HG03442 (cell line): ENCODE data around the gene LMF1.
"Not testable (repeated sequence)": the region's sequence is repeated elsewhere in the genome, so short reads cannot be mapped to it uniquely, and the experiment has no call there.

Experiments used
- ATAC-seq: cut with Tn5 transposase; IDR thresholded peaks from one replicate; pipeline ENCODE4 v1.9.1; 2021; ENCODE audit warnings: mild to moderate bottlenecking, moderate library complexity; ENCODE audit not compliant: unreplicated experiment

Gene LMF1

DNA sequence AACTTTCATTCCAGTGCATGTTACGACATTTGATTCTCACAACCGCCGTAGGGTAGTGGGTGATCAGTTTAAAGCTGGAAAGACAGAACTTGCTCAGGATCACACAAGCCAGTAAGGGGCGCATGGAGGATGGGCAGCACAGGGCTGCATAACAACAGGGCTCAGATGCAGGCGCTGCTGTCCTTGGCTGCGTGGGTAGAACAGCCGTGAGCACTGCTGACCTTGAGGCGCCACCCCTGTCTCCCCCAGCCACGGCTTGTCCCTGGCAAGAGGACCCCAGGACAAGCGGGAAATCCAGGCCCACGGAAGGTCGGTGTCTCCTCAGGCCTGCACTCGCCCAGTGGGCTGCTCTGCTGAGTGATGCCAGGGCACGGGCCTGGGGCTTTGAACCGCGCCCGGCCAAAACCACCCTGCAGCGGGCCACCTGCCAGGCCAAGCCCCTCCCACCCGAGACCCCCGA, 84.7 kb downstream of the LMF1 start:
- no peak for ATAC-seq

DNA sequence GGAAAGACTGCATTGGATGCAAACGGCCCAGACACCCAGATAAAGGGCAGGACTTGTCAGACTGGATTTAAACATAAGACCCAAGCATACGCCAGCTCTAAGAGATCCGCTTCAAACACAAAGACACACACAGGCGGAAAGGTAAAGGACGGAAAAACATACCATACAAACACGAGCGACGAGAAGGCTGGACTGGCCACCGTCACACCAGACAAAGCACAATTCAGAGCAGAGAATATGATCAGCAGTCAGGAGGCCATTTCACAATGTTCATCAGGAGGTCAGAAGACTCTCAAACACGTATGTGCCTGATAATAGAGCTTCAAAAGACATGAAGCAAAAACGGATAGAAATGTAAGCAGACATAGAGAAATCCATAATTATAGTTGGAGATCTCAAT, 85.4 kb downstream of the LMF1 start:
- ATAC-seq, result no peak

DNA sequence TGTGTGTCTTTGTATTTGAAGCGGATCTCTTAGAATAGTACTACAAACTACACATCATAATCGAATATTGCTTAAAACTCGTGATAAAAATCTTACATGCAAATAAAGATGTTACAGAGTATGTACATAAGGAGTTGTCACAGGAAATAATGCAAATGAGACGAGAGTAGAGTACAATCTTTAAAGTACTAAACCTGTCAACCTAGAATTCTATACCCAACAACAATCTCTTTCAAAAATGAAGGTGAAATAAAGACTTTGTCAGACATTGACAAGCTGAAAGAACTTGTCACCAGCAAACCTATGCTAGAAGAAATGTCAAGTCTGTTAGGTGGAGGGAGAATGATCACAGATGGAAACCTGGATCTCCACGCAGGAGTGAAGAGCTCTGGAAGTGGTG, 86.6 kb downstream of the LMF1 start:
- no peak for ATAC-seq

DNA sequence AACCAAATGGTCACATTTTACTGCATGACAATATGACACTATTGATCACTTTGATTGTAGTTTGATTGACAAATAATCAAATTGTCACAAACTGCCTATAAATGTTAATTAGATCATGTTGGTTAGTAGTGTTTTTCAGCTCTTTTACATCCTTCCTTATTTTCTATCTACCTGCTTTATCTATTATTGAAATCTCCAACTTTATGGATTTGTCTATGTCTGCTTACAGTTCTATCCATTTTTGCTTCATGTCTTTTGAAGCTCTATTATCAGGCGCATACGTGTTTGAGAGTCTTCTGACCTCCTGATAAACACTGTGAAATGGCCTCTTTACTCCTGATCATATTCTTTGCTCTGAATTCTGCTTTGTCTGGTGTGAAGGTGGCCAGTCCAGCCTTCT, 87.0 kb downstream of the LMF1 start:
- no peak for ATAC-seq

DNA sequence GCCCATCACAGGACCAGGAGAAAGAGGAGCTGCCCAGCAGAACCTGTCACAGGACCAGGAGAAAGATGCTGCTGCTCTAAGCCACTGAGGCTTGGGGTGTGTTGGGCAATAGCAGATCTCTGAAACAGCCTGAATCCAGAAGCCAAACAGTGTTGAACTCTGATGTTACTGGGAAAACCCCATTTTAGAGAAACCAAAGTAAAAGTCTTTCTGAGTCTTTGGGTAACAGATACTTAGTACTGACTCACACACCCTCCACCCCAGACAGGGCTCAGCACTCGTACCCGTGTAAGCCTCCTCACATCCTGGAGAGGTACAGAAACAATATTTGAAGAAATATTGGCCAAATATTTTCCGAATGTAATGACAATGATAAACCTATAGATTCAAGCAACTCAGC, 87.4 kb downstream of the LMF1 start:
- no peak for ATAC-seq

DNA sequence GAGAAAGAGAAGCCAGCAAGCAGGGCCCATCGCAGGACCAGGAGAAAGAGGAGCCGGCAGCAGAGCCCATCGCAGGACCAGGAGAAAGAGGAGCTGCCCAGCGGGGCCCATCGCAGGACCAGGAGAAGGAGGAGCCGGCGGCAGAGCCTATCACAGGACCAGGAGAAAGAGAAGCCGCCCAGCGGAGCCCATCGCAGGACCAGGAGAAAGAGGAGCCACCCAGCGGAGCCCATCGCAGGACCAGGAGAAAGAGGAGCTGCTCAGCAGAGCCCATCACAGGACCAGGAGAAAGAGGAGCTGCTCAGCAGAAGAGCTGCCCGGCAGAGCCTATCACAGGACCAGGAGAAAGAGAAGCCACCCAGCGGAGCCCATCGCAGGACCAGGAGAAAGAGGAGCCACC, 88.1 kb downstream of the LMF1 start:
- ATAC-seq, result not testable (repeated sequence)

DNA sequence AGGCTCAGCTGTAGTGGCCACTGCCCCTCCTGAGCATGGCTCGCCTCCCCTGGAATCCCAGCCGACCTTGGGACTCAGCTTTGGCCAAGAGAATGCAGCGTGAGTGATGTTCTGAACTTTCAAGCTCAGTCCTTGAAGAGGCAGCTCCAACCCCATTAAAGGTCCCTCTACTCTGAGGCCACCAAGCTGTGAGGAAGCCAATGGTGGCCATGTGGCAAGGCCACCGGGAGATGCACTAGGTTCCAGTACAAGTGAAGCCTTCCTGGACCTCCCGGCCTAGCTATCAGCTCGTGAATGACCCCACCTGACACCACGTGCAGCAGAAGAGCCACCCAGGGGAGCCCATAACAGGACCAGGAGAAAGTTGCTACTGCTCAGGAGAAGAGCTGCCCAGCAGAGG, 88.5 kb downstream of the LMF1 start:
- ATAC-seq, result no peak

DNA sequence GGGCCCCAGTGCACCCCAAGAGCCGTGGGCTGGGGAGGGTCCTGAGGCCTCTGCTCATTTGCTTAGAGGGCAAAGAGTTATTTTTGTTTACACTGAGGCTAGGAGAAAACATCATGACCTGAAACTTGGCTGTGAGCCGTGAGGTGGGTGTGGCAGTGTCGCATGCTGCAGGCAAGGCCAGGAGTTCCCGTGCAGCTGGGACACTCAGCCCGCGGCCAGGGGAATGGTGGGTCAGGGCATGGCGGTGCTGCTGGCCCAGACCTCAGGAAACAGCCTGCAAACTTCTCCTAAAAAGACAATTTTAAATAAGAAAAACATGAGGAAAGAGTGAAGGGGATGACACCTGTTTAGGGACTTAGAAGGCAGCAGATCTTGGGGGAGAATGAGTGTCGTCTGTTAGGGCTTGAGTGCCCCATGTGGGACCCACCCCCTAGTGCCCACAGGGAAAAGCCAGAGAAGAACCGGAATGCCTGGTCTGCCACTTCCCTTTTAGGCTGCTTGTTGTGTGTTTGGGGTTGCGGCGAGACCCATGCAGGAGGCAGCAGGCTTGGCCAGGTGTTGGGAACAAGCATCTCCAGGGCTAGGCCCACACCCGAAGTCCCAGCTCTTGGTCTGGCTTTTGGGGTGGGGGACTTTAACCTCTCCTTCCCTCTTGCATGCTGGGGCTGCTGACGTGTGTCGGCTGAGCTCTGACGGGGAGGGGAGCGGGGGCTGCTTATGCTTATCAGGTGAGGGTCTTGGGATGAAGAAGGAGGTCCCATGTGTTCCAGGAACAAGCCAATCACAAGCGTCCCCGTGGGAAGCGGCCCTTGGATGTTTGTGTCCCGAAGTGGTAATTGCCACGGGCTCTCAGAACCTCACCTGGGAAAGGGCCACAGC, 89.3 kb downstream of the LMF1 start:
- ATAC-seq, result no peak

DNA sequence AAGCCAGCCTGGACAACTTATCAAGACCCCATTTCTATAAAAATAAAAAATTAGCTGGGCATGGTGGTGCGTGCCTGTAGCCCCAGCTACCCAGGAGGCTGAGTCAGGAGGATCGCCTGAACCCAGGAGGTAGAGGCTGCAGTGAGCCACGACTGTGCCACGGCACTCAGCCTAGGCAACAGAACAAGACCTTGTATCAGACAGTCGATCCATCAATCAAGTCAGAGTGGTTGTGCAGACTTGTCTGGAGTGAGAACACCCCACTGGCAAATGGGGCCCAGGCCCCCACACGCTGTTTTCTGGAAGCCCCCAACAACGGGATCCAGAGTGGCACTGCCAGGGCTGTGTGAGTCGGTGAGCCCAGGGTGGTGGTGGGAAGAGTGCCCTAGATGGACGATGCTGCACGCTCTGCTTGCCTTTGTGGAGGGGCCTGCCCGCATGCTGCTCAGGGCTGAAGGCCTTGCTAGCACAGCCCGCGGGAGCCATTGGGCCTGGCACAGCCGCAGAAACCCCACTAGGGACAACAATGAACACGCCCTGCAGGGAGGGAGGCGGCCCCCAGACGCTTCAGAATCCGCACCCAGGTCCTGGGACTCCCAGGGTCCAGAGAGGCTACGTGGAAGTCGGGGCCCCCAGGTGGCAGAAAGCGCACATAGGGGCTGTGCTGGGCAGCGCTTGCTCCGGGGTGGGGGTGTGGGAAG, 90.2 kb downstream of the LMF1 start:
- ATAC-seq, result no peak

DNA sequence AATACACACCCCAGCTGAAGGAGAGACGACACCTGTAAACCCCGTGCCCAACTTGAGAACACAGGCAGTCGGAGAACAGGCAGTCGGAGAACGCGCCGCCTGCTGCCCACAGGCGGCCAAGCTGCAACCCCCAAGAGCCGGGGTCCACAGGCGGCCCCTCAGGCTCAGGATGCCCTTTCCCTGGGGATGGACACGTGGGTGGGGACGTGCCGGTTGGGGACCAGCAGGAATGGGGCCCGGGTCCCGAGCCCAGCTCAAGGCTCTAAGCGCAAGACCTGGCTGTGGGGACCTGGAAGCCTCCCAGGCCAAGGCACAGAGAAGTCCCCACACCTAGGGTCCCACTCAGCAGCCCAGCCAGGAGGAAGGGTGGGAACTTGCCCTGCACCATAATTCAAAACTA, 90.8 kb downstream of the LMF1 start:
- no peak for ATAC-seq

DNA sequence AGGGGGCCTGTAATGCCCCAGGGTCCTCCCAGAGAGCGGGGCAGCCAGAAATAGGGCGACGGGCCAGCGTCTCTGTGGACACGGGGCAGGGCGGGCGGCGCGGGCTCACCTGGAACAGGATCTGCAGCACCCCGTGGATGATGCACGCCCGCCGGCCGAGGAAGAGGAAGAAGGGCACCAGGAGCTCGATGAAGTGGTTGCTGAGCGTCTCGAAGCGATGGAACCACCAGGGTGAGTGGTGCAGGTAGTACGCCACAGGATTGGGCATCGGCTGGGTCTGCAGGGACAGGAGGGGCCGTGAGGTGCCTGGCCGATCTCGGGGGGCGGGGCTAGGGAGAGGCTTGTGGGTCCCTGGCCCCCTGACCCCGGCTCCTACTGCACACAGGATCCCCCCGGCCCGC, 91.3 kb downstream of the LMF1 start:
- ATAC-seq, result no peak

DNA sequence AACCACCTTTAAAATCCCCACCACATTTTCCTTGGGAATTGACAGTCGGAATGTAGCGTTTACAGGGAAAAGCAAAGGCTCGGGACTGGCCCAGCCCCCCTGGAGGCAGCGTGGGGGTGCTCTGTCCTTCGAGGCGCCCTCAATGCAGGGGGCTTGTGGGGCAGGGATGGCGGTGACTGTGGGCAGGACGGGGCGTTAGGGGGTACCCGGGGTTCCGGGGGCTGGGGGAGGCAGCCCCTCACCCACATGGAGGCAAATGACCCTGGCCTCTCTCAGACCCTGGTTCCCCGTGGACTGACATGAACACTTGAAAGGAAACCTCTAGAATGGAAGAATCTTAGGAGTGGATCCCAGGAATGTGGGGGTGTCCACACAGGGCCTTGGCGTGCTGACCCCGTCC, 91.9 kb downstream of the LMF1 start:
- ATAC-seq, result no peak

DNA sequence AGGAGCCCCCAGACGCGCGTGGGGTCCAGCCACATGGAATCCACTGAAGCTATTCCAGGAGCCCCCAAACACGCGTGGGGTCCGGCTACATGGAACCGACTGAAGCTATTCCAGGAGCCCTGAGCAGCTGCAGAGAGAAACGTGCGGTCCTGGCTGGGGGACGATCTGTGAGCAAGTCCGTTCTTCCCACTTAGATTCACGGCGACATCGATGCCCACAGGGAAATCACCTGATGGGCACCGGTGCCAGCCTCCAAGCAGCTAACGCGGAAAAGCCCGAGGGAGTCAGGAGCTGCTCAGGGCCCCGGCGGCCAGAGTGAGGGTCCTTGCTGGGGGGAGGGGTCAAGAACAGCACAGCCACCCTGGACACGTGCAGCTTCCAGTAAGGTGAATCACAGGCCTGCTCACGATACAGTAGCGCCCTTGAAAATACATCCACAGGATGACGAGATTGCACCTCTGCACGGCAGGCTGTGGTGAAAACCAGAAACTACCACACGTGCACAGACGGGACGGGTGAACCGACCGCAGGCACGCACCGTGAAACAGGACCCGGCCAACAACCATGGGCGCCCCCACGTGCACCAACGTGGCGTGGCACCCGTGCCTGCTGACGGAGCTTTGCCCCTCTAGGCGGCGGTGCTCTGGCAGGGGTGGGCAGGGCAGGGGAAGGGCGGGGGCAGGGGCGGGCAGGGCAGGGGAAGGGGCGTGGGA, 92.6 kb downstream of the LMF1 start:
- no peak for ATAC-seq

DNA sequence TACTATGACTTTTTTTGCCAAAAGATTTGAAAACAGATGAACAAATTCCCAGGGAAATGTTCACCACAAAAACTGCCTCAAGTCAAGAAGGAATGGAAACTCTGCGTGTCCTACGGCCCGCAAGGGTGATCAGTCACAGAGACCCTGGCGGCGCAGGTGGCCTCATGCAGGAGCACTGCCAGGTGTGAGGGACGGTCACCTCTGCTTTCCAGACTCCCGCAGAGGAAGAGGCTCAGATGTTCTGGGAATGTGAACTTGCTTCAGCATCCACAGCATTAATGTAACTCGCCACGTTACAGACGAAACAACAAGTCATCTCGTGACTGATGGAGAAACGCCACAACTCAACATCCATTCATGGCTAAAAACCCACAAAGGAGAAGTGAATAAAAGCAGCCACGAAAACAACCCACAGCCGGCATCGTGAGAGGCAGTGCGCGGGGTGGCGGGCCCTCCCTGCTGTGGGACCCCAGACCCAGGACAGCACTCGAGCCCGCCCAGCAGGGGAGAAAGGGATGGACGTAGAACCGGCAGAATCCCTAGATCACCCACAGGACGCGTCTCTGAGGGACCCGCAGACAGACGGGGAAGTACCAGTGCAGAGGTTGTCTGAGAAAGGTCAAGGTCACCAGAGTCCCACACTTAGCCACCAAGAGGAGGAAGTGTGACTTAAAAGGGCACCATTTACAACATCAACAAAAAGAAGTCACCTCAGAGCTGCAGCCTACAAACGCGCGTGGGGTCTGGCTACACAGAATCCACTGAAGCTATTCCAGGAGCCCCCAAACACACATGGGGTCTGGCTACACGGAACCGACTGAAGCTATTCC, 93.3 kb downstream of the LMF1 start:
- no peak for ATAC-seq

DNA sequence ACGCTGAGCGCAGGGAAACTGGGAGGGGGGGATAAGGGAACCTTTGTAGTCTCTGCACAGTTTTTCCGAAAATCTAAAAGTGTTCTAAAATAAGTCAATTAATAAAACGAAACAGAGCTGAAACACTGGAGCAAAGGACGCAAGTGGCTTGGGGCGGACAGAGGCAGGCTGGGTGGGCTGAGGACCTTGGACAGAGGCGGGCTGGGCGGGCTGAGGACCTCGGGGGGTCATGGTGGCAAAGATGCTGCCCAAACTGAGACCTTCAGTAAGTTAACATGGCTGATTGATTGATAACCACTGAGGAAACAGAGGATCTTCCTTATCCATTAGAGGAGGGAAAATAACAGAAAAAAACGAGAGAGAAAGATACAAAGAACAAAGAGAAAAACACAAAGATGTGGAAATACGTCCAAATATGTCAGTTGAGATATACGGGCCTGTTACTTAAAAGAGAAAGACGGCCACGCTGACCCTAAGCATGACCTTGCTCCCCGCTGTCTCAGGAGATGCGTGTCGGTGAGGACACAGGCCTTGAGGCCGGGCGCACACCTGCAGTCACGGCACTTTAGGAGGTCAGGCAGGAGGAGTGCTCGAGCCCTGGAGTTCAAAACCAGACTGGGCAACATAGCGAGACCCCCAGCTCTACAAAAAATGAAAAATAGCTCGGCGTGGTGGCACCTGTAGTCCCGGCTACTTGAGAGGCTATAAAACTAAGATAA, 94.1 kb downstream of the LMF1 start:
- ATAC-seq, result no peak

DNA sequence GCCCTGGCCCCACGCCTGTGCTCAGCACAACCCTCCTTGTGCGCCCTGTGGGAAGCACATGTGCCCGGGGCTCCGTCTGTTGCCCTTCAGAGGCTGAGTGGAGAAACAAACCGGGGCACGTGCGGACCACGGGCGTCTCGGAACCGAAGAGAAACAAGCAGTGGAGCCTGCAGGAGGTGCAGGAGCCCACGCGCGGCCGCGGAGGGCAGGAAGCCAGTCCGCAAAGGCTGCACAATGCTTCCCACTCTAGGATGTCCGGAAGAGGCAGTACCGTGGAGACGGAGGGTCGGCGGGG, 94.8 kb downstream of the LMF1 start:
- no peak for ATAC-seq

DNA sequence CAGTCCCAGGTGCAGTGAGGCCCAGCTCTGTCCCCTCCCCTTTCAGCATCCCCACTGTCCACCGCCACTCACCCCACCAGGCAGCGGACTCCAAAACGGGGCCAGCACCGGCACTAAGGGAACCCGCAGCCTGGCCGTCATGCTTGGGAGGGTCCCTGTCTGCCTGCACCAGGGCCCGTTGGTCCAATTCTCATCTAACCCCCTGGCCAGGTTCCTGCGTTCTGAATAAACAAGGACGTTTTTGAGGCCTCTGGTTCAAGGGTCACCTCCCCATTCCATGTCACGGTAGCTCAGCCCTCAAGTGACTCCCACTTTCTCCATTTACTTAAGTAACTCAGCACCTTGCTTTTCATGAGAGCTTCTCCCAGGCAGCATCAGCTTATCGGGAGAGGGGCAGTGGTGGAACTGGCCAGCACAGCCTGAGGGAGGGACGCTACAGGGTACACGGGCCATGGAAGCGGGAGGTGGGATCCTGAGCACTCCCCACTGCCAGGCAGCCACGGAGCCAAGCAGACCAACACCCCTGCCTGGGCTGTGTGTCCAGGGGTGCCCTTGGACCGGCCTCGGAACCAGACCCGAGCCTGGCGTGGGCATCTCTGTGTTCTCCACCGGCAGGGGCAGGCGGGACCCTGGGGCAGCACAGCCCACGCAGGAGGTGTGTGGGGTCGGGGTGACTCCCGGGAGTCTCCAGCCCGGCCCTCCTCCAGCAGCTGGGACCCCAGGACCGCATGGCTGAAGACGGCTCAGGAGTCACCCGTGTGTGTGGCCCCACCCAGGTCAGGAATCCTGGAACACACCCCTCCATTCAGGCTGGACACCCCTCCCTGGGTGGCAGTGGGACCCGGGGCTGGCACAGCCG, 95.4 kb downstream of the LMF1 start:
- ATAC-seq, result no peak

DNA sequence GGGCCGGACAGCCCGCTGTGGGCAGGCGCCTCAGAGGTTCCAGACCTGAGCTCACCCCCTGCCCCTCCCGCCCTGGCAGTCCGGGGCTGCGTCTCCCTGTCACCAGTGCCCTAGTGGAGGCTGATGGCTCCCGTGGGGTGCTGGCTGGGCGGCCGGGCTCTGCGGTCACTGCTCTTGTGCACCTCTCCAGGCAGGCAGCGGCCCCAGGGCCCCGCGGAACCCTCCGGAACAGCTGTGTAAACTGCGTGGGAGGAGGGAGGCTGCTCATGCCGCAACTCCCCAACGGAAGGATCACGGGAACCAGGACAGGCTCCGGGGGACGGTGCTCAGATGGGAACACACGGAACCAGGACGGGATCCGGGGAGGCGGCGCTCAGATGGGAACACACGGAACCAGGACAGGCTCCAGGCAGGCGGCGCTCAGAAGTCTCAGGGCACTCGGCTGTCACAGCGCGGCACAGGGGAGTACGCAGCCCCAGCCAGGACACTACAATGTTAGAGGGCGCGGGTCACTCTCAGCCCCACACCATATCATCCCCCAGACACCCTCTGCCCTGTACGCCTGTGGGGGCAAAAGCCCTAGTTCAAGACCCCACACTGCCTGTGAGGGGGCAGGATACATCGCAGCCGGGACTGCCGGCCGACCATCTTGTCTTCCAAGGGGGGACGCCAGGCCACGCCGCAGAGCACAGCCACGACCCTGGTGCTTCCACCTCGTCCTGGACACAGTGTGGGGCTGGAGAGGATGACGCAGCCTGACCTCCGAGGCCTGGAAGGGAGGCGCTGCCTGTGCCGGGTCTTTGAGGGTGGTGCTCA, 96.2 kb downstream of the LMF1 start:
- ATAC-seq, result no peak

DNA sequence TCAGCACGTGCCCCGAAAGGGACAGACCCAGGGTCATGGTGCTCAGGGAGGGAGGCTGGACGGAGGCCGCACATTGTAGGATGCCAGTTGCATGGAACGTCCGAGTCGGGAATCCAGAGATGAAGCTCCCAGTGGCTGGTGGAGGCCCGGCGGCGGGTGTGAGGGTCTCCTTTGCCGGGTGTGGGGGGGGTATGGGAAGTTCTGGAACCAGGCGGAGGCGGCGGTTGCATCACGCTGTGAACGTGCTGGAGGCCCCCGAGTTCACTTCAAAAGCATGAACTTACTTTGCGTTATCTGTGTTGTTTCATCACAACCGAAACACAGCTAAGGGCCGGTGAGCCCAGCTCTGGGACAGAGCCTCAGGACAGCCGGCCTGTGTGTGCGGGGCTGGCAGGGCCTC, 96.9 kb downstream of the LMF1 start:
- no peak for ATAC-seq
